CD1c-positive myeloid dendritic cell (primary cell): ENCODE data around the gene RNASEH2C.
"Not testable (repeated sequence)": the region's sequence is repeated elsewhere in the genome, so short reads cannot be mapped to it uniquely, and the experiment has no call there.

ENCODE experiments used
- DNase-seq: peaks from one replicate; pipeline ENCODE4 v3.0.0-alpha.2; 2016; ENCODE audit errors: extremely low spot score

The RNASEH2C gene

DNA sequence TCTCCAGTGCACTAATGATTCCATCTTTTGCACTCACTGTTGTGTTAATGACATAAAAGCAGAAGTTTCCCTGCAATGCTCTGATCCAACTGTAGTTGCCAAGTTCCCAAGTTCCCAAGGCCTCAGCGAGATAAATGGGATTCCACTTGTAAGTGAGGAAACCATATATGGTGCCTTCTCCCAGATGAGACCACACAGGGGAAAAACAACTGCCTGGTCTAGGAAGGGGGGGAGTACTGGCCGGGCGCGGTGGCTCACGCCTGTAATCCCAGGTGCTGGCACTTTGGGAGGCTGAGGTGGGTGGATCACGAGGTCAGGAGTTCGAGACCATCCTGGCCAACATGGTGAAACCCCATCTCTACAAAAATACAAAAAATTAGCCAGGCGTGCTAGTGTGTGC is 34.6 kb downstream of the RNASEH2C start:
- DNase-seq = no peak

GRCh38 chr11:65683480-65683879 is 37.1 kb downstream of the RNASEH2C start:
- DNase-seq = not testable (repeated sequence)

DNA sequence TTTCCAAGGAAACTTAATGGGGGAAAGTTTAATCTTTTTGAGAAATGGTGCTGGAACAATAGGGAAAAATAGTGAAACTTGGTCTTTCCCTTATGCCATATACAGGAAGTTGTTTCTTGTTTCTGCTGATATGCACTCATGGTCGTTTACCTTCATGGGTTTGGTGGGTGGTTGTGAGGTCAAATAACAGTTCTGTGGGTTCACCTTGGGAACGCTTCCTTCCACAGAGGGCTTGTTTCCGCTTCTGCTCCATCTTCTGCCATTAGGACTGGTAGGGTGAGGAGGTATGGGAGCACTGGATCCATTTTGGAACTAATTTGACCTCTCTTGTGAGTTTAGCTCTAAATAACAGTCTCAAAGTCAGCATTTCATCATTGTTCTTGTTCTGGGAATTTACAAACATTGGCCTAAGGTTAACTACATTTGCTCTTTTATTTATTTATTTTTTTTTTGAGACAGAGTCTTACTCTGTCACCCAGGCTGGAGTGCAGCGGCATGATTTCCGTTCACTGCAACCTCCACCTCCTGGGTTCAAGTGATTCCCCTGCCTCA is 40.3 kb downstream of the RNASEH2C start:
- DNase-seq = no peak

- DNase-seq = no peak
Measured at GRCh38 chr11:65672982-65673381, 47.6 kb downstream of the RNASEH2C start.

- no peak for DNase-seq
Measured at GRCh38 chr11:65672180-65672860, 48.3 kb downstream of the RNASEH2C start.
